GM23338 (cell line): ENCODE measurements around the gene STXBP3. TPM values are rescaled to one million over a fixed set of nuclear protein-coding genes. Genes with fewer than 3 reads are reported as not detected.

Experiments used
- ATAC-seq: fragments of 200-7000 bp; cut with Tn5 transposase; 3 replicates; pipeline ENCODE4 v1.9.1; 2020
- DNase-seq: peaks from one replicate; pipeline ENCODE4 v3.0.0-alpha.2; 2015; ENCODE audit warnings: low spot score
- H2AFZ ChIP-seq: fragments of 200-600 bp; sonication (generic); 2 replicates; pipeline ENCODE4 v1.8.0; 2016; ENCODE audit warnings: antibody characterized with exemption, mild to moderate bottlenecking, moderate library complexity
- H3F3A ChIP-seq: fragments of 200-600 bp; sonication (generic); replicated peaks from 2 replicates; pipeline ENCODE4 v1.8.0; 2017; ENCODE audit warnings: antibody characterized with exemption, mixed run types, low read depth
- H3K27ac ChIP-seq: fragments of 200-600 bp; sonication (generic); 2 replicates; pipeline ENCODE4 v1.6.1; 2016; ENCODE audit warnings: low read depth
- H3K27me3 ChIP-seq: fragments of 200-600 bp; sonication (generic); 2 replicates; pipeline ENCODE4 v1.8.0; 2016; ENCODE audit warnings: mild to moderate bottlenecking, mixed run types, moderate library complexity; ENCODE audit not compliant: insufficient read depth
- H3K36me3 ChIP-seq: fragments of 200-600 bp; sonication (generic); 2 replicates; pipeline ENCODE4 v1.8.0; 2016; ENCODE audit warnings: mild to moderate bottlenecking; ENCODE audit not compliant: insufficient read depth
- H3K4me1 ChIP-seq: fragments of 200-600 bp; sonication (generic); 2 replicates; pipeline ENCODE4 v1.8.0; 2016; ENCODE audit warnings: mild to moderate bottlenecking, moderate library complexity; ENCODE audit not compliant: insufficient read depth
- H3K4me2 ChIP-seq: fragments of 200-600 bp; sonication (generic); 2 replicates; pipeline ENCODE4 v1.7.1; 2017; ENCODE audit warnings: mixed run types
- H3K4me3 ChIP-seq: fragments of 200-600 bp; sonication (generic); 2 replicates; pipeline ENCODE4 v1.6.1; 2016; ENCODE audit warnings: mixed run types
- H3K79me2 ChIP-seq: fragments of 200-600 bp; sonication (generic); replicated peaks from 2 replicates; pipeline ENCODE4 v1.8.0; 2017; ENCODE audit warnings: mild to moderate bottlenecking; ENCODE audit not compliant: insufficient read depth
- H3K9me2 ChIP-seq: fragments of 200-600 bp; sonication (generic); 2 replicates; pipeline ENCODE4 v1.8.0; 2017; ENCODE audit not compliant: insufficient read depth
- H4K20me1 ChIP-seq: fragments of 200-600 bp; sonication (generic); replicated peaks from 2 replicates; pipeline ENCODE4 v1.8.0; 2017; ENCODE audit warnings: mild to moderate bottlenecking; ENCODE audit not compliant: insufficient read depth
- H3K27ac Mint-ChIP-seq: 2 replicates; pipeline ENCODE4 v1.8.0; 2020; ENCODE audit warnings: inconsistent platforms, mild to moderate bottlenecking, moderate library complexity, mixed read lengths
- H3K27me3 Mint-ChIP-seq: 3 replicates; pipeline ENCODE4 v1.8.0; 2022; ENCODE audit warnings: low read depth, mild to moderate bottlenecking, moderate library complexity, mixed read lengths, inconsistent platforms; ENCODE audit not compliant: insufficient read depth, poor library complexity
- H3K36me3 Mint-ChIP-seq: 3 replicates; pipeline ENCODE4 v1.8.0; 2021; ENCODE audit warnings: low read depth, mild to moderate bottlenecking, inconsistent platforms, moderate library complexity, mixed read lengths
- H3K4me1 Mint-ChIP-seq: 3 replicates; pipeline ENCODE4 v1.8.0; 2020; ENCODE audit warnings: mild to moderate bottlenecking, inconsistent platforms, mixed read lengths
- H3K4me3 Mint-ChIP-seq: 3 replicates; pipeline ENCODE4 v1.8.0; 2021; ENCODE audit warnings: moderate library complexity, mild to moderate bottlenecking, inconsistent platforms, mixed read lengths
- H3K9me3 Mint-ChIP-seq: 3 replicates; pipeline ENCODE4 v1.8.0; 2020; ENCODE audit warnings: moderate library complexity, mild to moderate bottlenecking, inconsistent platforms, mixed read lengths
- CREB1 ChIP-seq: fragments of 250-450 bp; sonication (Bioruptor Pico); IDR thresholded peaks from 2 replicates; pipeline ENCODE4 v1.5.0; 2020; ENCODE audit warnings: low read depth, mild to moderate bottlenecking, moderate library complexity
- ETS1 ChIP-seq: IDR thresholded peaks from 2 replicates; pipeline ENCODE4 v1.6.1; 2016; ENCODE audit warnings: antibody characterized with exemption
- EZH2 ChIP-seq: fragments of 200-600 bp; sonication (generic); IDR thresholded peaks from one replicate; pipeline ENCODE4 v1.8.0; 2017; ENCODE audit warnings: antibody characterized with exemption, mild to moderate bottlenecking, low read depth; ENCODE audit not compliant: unreplicated experiment
- EZH2phosphoT487 ChIP-seq: fragments of 200-600 bp; sonication (generic); IDR thresholded peaks from one replicate; pipeline ENCODE4 v1.8.1; 2018; ENCODE audit warnings: antibody characterized with exemption; ENCODE audit not compliant: unreplicated experiment
- JUNB ChIP-seq: IDR thresholded peaks from one replicate; pipeline ENCODE4 v1.6.1; 2016; ENCODE audit warnings: antibody characterized with exemption; ENCODE audit not compliant: unreplicated experiment
- NANOG ChIP-seq: IDR thresholded peaks from 2 replicates; pipeline ENCODE4 v1.6.1; 2016; ENCODE audit warnings: antibody characterized with exemption, borderline replicate concordance
- POLR2AphosphoS5 ChIP-seq: IDR thresholded peaks from 2 replicates; pipeline ENCODE4 v1.6.1; 2016; ENCODE audit warnings: antibody characterized with exemption, low read depth
- REST ChIP-seq: IDR thresholded peaks from one replicate; pipeline ENCODE4 v1.6.1; 2018; ENCODE audit warnings: antibody characterized with exemption; ENCODE audit not compliant: unreplicated experiment
- STAT1 ChIP-seq: IDR thresholded peaks from one replicate; pipeline ENCODE4 v1.6.1; 2016; ENCODE audit warnings: antibody characterized with exemption; ENCODE audit not compliant: unreplicated experiment
- ZNF114 ChIP-seq: fragments of 250-450 bp; sonication (Bioruptor Pico); IDR thresholded peaks from 2 replicates; pipeline ENCODE4 v1.5.0; 2020; ENCODE audit warnings: mild to moderate bottlenecking, moderate library complexity
- ZNF331 ChIP-seq: fragments of 250-450 bp; sonication (Bioruptor Pico); IDR thresholded peaks from 2 replicates; pipeline ENCODE4 v1.5.0; 2020; ENCODE audit warnings: low read depth, mild to moderate bottlenecking, moderate library complexity
- ZNF462 ChIP-seq: fragments of 250-450 bp; sonication (Bioruptor Pico); IDR thresholded peaks from 2 replicates; pipeline ENCODE4 v1.5.0; 2020; ENCODE audit warnings: mild to moderate bottlenecking, moderate library complexity
- polyA plus RNA-seq: library from polyadenylated mRNA; unstranded; fragments of >200 nt; fragmentation: Nextera tagmentation; extraction: Ambion mirVana; gene quantifications from 2 replicates; pipeline ENCODE4 v1.2.1, GENCODE V29; 2016
- total RNA-seq: library from RNA; depleted of rRNA; stranded (reverse); fragments of >200 nt; shearing (Covaris generic); gene quantifications from 2 replicates; pipeline ENCODE4 v1.2.3, GENCODE V29; 2014
- TF ChIP-seq, protein P1 (sequence below), 2 experiments: fragments of 200-600 bp in 1 of 2; sonication (generic) in 1 of 2; conservative IDR thresholded peaks; 2 replicates each; pipeline versions ENCODE4 v1.5.1 to v1.6.1; 2016 to 2017; ENCODE audit warnings: antibody characterized with exemption in 2 of 2, low read depth in 2 of 2, mild to moderate bottlenecking in 2 of 2, moderate library complexity in 1 of 2

The STXBP3 gene
- total and polyA plus RNA-seq, 2 experiments from 2014 or later, result 28.5 to 37.4 TPM

DNA sequence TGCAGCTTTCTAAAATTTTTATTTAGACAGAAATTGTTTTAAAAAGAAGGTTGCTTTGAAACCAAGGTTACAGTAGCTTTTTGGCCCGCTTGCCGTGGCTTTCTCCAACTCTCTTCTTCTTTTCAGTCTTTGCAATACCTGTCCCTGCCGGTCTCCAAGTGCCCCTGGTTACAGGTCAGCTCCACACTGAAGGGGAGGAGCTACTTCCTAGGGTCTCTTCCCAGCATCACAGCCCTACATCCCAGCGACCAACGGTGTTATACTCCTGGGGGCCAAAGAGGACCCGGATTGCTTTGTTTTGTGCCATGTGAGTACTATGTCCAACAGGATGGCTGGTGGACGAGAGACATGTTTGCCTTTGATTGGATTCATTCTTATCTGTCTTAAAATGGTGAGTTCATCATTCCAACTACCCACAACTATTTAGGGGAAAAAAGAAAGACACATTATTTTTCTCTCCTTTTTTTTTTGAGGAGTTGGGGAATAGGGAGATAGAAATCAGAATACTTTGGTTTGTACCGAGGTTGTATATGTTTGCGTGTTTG is 33.8 kb upstream of the STXBP3 start, which contains the start of gene FNDC7:
Gene FNDC7, plus strand, starts transcription at position 303 of the 545 bp plus-strand sequence. Its CDS starts 26 bp downstream, at position 329.
- Mint-ChIP-seq H3K36me3 (no peaks in the 10 kb centered on the region), H3K4me3 (peak within 1 kb of the TSS; percentile 42; the same call in 2 of the 3 replicates), H3K4me1 (peaks cover 19% of the 10 kb centered on the region), H3K27me3 (peaks cover 4% of the 10 kb centered on the region), H3K9me3 (no peaks in the 10 kb centered on the region), H3K27ac (no peak within 1 kb of the TSS)
- peaks cover 5% of the 10 kb centered on the region; the same call in 1 of the 2 replicates for H3K4me1 ChIP-seq
- H3K36me3 ChIP-seq, result no peaks in the 10 kb centered on the region
- H3K27ac ChIP-seq, result no peak within 1 kb of the TSS
- H2AFZ ChIP-seq, result no peak within 1 kb of the TSS
- H4K20me1 ChIP-seq, result no peaks in the 10 kb centered on the region
- no peaks in the 10 kb centered on the region for H3K27me3 ChIP-seq
- DNase-seq (peak; percentile 87), ATAC-seq (peak; percentile 97)
- H3K79me2 ChIP-seq, result no peaks in the 10 kb centered on the region
- TF ChIP-seq POLR2AphosphoS5 (no peak), JUNB (no peak), ETS1 (no peak), ZNF462 (CRISPR knock-in tag) (no peak), REST (no peak), STAT1 (no peak), NANOG (no peak), CREB1 (CRISPR knock-in tag) (no peak), EZH2 (no peak), EZH2phosphoT487 (no peak), ZNF114 (CRISPR knock-in tag) (no peak), ZNF331 (CRISPR knock-in tag) (no peak)
- TF ChIP-seq, protein P1, sequence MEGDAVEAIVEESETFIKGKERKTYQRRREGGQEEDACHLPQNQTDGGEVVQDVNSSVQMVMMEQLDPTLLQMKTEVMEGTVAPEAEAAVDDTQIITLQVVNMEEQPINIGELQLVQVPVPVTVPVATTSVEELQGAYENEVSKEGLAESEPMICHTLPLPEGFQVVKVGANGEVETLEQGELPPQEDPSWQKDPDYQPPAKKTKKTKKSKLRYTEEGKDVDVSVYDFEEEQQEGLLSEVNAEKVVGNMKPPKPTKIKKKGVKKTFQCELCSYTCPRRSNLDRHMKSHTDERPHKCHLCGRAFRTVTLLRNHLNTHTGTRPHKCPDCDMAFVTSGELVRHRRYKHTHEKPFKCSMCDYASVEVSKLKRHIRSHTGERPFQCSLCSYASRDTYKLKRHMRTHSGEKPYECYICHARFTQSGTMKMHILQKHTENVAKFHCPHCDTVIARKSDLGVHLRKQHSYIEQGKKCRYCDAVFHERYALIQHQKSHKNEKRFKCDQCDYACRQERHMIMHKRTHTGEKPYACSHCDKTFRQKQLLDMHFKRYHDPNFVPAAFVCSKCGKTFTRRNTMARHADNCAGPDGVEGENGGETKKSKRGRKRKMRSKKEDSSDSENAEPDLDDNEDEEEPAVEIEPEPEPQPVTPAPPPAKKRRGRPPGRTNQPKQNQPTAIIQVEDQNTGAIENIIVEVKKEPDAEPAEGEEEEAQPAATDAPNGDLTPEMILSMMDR (conservative IDR thresholded peaks at IDR 0.05; ENCODE audit: low read depth in 2 of 2), result no peak
- no peak within 1 kb of the TSS for H3K4me3 ChIP-seq
- H3K4me2 ChIP-seq, result no peak within 1 kb of the TSS
- H3K9me2 ChIP-seq, result peaks cover 4% of the 10 kb centered on the region
- H3F3A ChIP-seq, result no peaks in the 10 kb centered on the region
